A549 treated with AZD2906 at 1 μM for 4 hours (cell line): ENCODE measurements around the gene GLYATL1. TPM values are rescaled to one million over a fixed set of nuclear protein-coding genes. Genes with fewer than 3 reads are reported as not detected.

ENCODE experiments used
- total RNA-seq: library from RNA; stranded (reverse); fragments of 200-300 nt; extraction: Qiagen RNA extraction; gene quantifications from 5 replicates; pipeline ENCODE4 v1.2.3, GENCODE V29; 2022

Gene GLYATL1, protein sequence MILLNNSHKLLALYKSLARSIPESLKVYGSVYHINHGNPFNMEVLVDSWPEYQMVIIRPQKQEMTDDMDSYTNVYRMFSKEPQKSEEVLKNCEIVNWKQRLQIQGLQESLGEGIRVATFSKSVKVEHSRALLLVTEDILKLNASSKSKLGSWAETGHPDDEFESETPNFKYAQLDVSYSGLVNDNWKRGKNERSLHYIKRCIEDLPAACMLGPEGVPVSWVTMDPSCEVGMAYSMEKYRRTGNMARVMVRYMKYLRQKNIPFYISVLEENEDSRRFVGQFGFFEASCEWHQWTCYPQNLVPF
- total RNA-seq: not detected in 5 replicates

GRCh38 chr11:58939277-58939676, at the start of gene GLYATL1:
Gene GLYATL1 (plus strand): TSS chr11:58939488. CDS start chr11:58947088, 7,600 bp downstream.

Other genes starting within 250 kb of the GLYATL1 start
- not detected in 5 replicates for gene GLYAT, start 207.5 kb upstream of the GLYATL1 start, total RNA-seq
- 0.06 to 0.18 TPM in 2 of 5 replicates, not detected in the others for gene GLYATL2, start 94.8 kb upstream of the GLYATL1 start, total RNA-seq
- gene GLYATL1B, start 146.8 kb downstream of the GLYATL1 start, total RNA-seq: not detected in 5 replicates
- 6.1 to 8.4 TPM (median 6.4 TPM) in 5 replicates for gene FAM111B, start 167.7 kb downstream of the GLYATL1 start, total RNA-seq
- 7.2 to 8.5 TPM (median 7.9 TPM) in 5 replicates for gene FAM111A, start 203.4 kb downstream of the GLYATL1 start, total RNA-seq
- 3.7 to 4.3 TPM (median 4.0 TPM) in 5 replicates for gene DTX4, start 232.6 kb downstream of the GLYATL1 start, total RNA-seq